GM15510 (cell line): ENCODE measurements around the gene FOXD2.
A peak's percentile ranks its signal among the peaks of the same experiment; 100 is the strongest.

Experiments
- POLR2A ChIP-seq: IDR thresholded peaks from 3 replicates; pipeline ENCODE4 v1.6.1; 2011; ENCODE audit warnings: borderline replicate concordance; ENCODE audit not compliant: insufficient read length; ENCODE audit errors: extremely low read depth

The FOXD2 gene

GRCh38 chr1:47433037-47433421, 4.8 kb upstream of the FOXD2 start:
- no peak for TF ChIP-seq POLR2A

DNA sequence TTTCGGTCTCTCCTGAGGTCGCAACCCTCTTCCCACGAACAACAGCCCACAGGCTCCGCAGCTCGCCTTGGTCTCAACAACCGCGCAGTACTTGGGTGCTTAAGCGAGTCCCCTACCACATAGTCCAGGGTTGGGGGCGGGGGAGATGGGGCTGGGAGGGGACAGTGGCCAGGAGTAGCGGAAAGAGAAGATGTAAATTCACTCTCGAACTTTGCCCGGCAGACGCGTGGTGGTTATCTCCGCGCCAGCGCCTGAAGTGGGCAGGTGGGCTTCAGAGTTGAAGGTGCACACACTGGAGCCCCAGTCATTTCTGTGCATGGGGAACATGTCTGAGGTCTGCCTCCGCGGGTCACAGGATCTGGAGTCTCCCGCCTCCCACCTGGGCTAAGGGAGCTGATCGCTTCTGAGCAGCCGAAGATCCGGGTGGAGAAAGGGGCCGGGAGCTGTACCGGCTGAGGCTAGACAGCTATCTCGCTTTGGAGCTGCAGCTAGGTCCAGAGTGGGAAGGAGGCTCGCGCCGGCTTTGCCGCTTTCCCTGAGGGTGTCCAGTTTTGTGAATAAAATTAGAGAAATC, 4.3 kb upstream of the FOXD2 start:
- no peak for TF ChIP-seq POLR2A

DNA sequence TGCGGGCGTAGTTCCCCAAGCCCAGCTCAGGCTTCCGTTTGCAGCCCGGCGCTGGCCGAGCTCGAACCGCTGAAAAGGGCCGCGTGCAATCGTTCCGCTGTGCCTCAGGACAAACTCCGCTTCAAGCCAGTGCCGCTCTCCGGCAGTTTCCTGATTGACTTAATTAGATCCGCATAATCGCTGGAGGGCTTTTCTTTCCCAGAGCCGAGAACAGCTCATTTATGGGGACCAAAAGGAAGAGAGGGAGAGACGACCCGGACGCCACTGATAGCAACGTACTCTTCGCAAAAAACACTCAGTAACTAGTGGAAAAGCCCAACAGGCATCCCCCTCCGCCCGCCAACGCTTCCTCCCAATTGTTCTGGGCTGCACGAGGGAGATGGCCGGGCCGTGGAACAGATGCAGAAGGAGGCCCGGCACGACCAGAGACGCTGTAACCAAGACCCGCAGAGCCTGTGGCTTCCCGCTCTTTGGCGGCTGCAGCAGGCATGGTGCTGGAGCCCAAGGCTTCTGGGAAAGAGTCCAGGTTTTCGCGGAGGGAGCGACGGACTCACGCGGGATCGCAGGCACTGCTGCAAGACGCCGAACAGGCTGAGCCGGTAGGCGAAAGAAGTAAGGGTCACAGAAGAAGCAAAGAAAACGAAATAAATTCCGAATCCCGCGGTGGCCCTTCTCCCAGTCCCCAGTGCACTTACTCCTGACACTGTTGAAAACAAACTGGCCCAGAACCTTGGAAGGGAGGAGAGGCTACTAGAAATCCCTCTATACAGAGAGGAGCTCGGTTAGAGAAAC, 3.6 kb upstream of the FOXD2 start:
- no peak for TF ChIP-seq POLR2A

DNA sequence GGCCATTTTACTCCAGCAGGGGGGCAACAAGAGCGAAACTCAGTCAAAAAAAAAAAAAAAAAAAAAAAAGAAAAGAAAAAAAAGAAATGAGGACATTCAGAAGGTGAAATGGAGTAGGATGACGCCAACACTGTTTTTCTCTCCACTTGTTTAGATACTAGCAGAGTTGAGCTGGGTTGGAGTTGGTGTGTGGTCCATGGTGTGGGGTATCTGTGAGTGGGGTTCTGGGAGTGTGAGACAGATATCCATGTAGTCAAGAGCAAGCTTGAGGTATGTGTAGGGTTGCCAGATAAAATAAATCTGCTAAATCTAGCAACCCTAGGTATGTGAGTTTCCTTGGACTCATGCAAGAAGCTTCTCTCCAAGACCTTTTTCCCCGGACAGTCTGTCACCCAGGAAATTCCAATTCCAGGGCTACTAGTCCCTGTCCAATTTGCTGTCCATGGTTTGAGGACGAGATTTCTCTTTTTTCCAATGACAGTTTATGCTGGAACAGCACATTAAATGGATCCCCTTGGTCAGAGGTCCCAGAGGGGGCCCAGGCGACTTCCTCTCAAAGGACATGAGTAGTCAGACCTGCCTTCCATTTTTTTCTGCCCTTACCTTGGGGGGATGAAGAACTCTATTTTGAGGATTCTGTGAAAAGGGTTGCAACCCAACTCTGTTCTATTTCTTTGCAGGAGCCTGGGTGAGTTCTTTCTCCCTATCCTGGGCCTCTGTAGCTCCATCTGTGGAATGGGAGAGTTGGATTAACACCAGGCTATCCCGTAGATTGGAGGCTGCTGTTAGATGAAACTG, 2.1 kb upstream of the FOXD2 start:
- no peak for TF ChIP-seq POLR2A

DNA sequence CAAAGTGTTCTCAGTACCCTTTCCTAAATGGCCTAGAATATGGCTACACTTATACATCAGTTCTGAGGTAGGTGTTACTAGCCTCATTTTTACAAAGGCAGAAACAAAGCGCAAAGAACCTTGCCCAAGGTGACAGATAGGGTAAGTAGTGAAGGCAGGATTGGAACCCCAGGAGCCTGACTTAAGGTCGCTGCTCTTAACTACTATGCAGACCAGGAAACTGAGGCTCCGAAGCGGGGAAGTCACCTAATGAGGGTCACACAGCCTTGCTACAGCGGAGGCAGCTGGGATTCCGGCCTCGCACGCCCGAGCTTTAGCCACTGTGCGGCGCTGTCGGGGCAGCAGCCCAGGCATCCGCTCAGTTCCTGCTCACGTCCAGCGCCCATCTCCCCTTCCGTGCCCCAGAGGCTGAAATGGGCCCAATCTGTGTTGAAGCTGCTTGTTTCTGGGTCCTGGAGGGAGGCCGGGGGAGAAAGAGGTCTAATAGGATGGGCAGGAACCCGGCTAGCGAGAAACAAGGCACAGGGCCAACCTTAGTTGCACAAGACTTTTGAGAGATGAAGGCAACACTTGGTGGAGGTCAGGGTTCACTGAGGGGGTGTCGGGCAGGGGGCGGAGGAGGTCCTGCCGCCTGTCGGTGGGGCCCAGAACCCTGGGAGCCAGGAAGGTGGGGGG, 1.4 kb upstream of the FOXD2 start:
- peak; percentile 33 for TF ChIP-seq POLR2A

DNA sequence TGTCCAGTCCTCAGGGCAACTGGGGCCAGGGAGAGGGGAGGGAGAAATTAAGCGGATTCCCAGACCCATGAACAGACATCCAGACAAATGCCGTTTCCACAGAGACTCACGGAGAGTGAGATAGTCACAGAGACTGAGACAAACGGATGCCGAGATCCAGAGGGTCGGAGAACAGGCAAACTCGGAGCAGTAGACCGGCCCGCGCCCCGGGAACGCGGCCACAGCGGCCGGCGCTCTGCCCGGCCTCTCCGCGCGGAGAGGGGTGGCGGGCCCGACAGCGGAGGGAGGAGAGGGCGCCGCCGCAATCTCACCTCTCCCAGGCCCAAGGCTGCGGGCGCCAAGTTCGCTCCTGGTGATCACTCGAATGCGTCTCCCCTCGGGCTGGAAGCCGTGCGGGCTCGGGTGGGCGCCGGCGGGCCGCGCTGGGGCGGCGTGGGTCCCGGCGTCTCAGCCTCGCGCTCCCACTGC, 831 bp upstream of the FOXD2 start:
- no peak for TF ChIP-seq POLR2A

GRCh38 chr1:47438165-47439016, 547 bp downstream of the FOXD2 start:
- no peak for TF ChIP-seq POLR2A

GRCh38 chr1:47439017-47439818, 1.4 kb downstream of the FOXD2 start:
- no peak for TF ChIP-seq POLR2A

DNA sequence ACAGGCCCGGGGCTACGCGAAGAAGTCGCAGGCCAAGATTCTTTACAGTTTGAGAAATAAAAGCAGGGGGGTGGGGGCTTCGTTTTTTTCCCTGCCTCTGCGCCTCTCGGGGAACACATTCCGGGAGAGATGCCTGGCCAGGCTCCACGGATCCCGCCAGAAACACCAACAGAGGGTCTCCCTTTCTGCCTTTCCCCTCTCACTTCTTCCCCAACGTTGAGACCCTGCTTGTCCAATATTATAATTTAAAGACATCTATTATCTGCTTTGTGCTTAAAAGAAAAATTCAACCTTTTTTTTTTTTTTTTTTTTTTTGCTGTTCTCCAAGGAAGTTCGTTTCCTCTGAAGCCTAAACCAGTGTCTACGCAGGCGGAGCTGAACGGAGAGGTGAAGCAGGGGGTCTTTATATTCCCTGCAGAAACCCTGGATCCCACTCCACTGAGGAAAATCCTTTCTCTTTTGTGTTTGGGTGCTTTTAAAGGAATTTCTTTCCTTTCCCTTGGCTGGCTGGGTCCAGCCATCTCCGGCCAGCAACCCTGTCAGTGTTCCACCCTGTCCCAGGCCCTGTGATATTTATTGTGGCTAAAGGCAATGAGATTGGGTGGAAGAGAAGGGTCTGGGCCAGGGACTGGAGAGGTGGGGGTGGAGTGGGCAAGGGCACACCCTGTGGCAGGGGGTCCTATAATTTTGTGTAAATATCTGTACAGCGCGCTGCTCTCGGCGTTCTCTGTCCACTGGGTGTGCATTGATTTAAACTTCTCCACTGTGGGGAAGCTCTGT, 2.2 kb downstream of the FOXD2 start:
- no peak for TF ChIP-seq POLR2A

DNA sequence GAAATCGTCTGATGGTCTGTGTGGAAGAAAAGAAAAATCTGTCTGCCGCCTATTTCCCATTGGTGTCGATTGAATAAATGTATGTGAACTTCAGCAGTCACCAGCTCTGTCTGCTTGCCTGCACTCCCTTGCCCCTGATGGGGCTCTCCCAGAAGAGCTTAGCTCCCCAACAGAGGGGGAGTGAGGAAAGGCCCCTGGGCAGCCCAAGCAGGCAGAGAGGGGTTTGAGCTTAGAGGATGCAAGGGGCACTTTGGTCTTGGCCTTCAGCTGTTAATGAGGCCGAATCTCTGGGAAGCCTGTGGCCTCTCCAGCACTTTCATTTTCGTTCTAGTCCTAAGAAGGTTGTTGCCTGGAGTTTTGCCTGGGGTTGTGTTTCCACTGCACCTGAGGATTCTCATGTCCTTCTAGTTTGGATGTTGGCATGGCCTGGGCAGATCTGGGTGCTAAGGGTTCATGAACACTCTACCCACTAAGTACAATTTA, 2.8 kb downstream of the FOXD2 start:
- no peak for TF ChIP-seq POLR2A

- TF ChIP-seq POLR2A = no peak
Measured at GRCh38 chr1:47441450-47442106, 3.7 kb downstream of the FOXD2 start.

GRCh38 chr1:47442202-47442601, 4.4 kb downstream of the FOXD2 start:
- TF ChIP-seq POLR2A = no peak

DNA sequence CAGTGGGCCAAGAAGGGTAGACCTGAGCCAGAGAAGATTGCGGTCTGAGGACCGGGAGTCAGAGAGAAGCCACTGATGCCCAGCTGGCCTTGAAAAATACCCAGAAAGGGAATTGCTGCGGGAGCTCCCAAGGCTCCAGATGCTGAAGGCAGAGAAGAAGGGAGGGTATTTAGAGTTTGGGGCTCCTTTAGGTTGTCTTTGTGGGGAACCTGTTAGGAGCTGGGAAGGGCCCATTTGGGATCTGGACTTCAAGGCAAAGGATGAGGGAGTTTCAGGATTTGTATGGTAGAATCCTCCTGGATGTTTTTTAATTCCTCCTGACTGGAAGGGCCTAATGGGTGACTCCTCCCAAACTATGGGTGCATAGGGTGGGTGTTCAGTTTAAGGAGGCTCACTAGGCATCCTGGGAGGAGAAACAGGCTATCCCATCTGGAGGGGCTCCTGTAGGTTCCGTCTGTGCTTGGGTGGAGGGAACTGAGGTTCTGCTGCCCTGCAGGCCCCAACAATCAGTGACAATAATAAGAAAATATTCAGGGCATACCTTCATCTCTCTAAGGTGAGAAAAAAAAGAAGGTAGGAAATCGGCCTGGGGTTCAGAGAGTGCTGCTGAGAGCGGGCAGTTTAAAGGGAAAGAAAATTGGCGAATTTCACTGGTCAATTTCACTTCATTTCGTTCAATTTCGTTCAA, 5.1 kb downstream of the FOXD2 start:
- TF ChIP-seq POLR2A = no peak
